Measurements from ENCODE around the gene ARPIN.

Gene ARPIN

GRCh38 chr15:89910891-89911626 is 1.7 kb downstream of the ARPIN start:
- TF ChIP-seq EP300 (IDR thresholded peaks at IDR 0.05; ENCODE audit: borderline replicate concordance) (no peak), EGR1 (IDR thresholded peaks at IDR 0.05) (no peak), NFIC (IDR thresholded peaks at IDR 0.05) (no peak), CREB1 (IDR thresholded peaks at IDR 0.05; ENCODE audit: low read depth) (no peak), MAX (IDR thresholded peaks at IDR 0.05) (no peak), FOXM1 (IDR thresholded peaks at IDR 0.05; ENCODE audit: borderline replicate concordance, low read depth) (no peak), RAD21 (IDR thresholded peaks at IDR 0.05; ENCODE audit: low read depth) (no peak), REST (IDR thresholded peaks at IDR 0.05; ENCODE audit: low read depth) (no peak), CEBPB (IDR thresholded peaks at IDR 0.05) (no peak), TCF12 (IDR thresholded peaks at IDR 0.05; ENCODE audit: low read depth) (no peak), TEAD4 (IDR thresholded peaks at IDR 0.05) (no peak), ZBTB7A (IDR thresholded peaks at IDR 0.05; ENCODE audit: low read depth) (no peak), TAF1 (IDR thresholded peaks at IDR 0.05; ENCODE audit: low read depth) (no peak), USF1 (IDR thresholded peaks at IDR 0.05) (no peak)

GRCh38 chr15:89909611-89910010 is 3.1 kb downstream of the ARPIN start:
- TF ChIP-seq CEBPB (IDR thresholded peaks at IDR 0.05) (no peak), FOXM1 (IDR thresholded peaks at IDR 0.05; ENCODE audit: borderline replicate concordance, low read depth) (no peak), TCF12 (IDR thresholded peaks at IDR 0.05; ENCODE audit: low read depth) (no peak), TAF1 (IDR thresholded peaks at IDR 0.05; ENCODE audit: low read depth) (no peak), NFIC (IDR thresholded peaks at IDR 0.05) (no peak), REST (IDR thresholded peaks at IDR 0.05; ENCODE audit: low read depth) (no peak), EP300 (IDR thresholded peaks at IDR 0.05; ENCODE audit: borderline replicate concordance) (no peak), USF1 (IDR thresholded peaks at IDR 0.05) (no peak), CREB1 (IDR thresholded peaks at IDR 0.05; ENCODE audit: low read depth) (no peak), TEAD4 (IDR thresholded peaks at IDR 0.05) (no peak), RAD21 (IDR thresholded peaks at IDR 0.05; ENCODE audit: low read depth) (no peak), YY1 (IDR thresholded peaks at IDR 0.05; ENCODE audit: low read depth) (no peak), MAX (IDR thresholded peaks at IDR 0.05) (no peak), ZBTB7A (IDR thresholded peaks at IDR 0.05; ENCODE audit: low read depth) (no peak), EGR1 (IDR thresholded peaks at IDR 0.05) (no peak)

GRCh38 chr15:89908226-89908625 is 4.5 kb downstream of the ARPIN start:
- TF ChIP-seq NFIC (IDR thresholded peaks at IDR 0.05) (no peak), TEAD4 (IDR thresholded peaks at IDR 0.05) (no peak), FOXM1 (IDR thresholded peaks at IDR 0.05; ENCODE audit: borderline replicate concordance, low read depth) (no peak), TCF12 (IDR thresholded peaks at IDR 0.05; ENCODE audit: low read depth) (no peak), MAX (IDR thresholded peaks at IDR 0.05) (no peak), YY1 (IDR thresholded peaks at IDR 0.05; ENCODE audit: low read depth) (no peak)

- TF ChIP-seq ZBTB7A (IDR thresholded peaks at IDR 0.05; ENCODE audit: low read depth): no peak
- TF ChIP-seq EP300 (IDR thresholded peaks at IDR 0.05; ENCODE audit: borderline replicate concordance): no peak
- no peak for TF ChIP-seq NFIC (IDR thresholded peaks at IDR 0.05)
- TF ChIP-seq CREB1 (IDR thresholded peaks at IDR 0.05; ENCODE audit: low read depth): no peak
- TF ChIP-seq RAD21 (IDR thresholded peaks at IDR 0.05; ENCODE audit: low read depth): no peak
- no peak for TF ChIP-seq YY1 (IDR thresholded peaks at IDR 0.05; ENCODE audit: low read depth)
- TF ChIP-seq TCF12 (IDR thresholded peaks at IDR 0.05; ENCODE audit: low read depth): no peak
- no peak for TF ChIP-seq REST (IDR thresholded peaks at IDR 0.05; ENCODE audit: low read depth)
- no peak for TF ChIP-seq TEAD4 (IDR thresholded peaks at IDR 0.05)
- TF ChIP-seq MAX (IDR thresholded peaks at IDR 0.05): no peak
- no peak for TF ChIP-seq TAF1 (IDR thresholded peaks at IDR 0.05; ENCODE audit: low read depth)
- no peak for TF ChIP-seq FOXM1 (IDR thresholded peaks at IDR 0.05; ENCODE audit: borderline replicate concordance, low read depth)
- TF ChIP-seq CEBPB (IDR thresholded peaks at IDR 0.05): no peak
- TF ChIP-seq EGR1 (IDR thresholded peaks at IDR 0.05): no peak
These were observed 5.5 kb downstream of the ARPIN start for GRCh38 chr15:89907289-89907688.
